DMS79 (cell line): Measurements from ENCODE around the gene GSK3A.
A peak's percentile ranks its signal among the peaks of the same experiment; 100 is the strongest.

Experiments
- DNase-seq: peaks from one replicate; lab custom pipeline; 2025; lab: John Stamatoyannopoulos, UW

The GSK3A gene

GRCh38 chr19:42280815-42281145 lies 38.4 kb upstream of the GSK3A start:
- no peak for DNase-seq

- DNase-seq = peak; percentile 90
These were observed 37.8 kb upstream of the GSK3A start for GRCh38 chr19:42279902-42280814.

- no peak for DNase-seq
These were observed 36.9 kb upstream of the GSK3A start for GRCh38 chr19:42279155-42279901.

GRCh38 chr19:42278452-42279154 lies 36.2 kb upstream of the GSK3A start:
- DNase-seq = no peak

- DNase-seq = no peak
These were observed 35.5 kb upstream of the GSK3A start for GRCh38 chr19:42277821-42278451.

GRCh38 chr19:42276821-42277220 lies 34.4 kb upstream of the GSK3A start:
- no peak for DNase-seq

- no peak for DNase-seq
These were observed 33.9 kb upstream of the GSK3A start for GRCh38 chr19:42276284-42276683.

GRCh38 chr19:42275517-42275916 lies 33.1 kb upstream of the GSK3A start:
- DNase-seq = no peak

GRCh38 chr19:42275103-42275502 lies 32.7 kb upstream of the GSK3A start:
- no peak for DNase-seq

GRCh38 chr19:42274065-42274682 lies 31.8 kb upstream of the GSK3A start:
- no peak for DNase-seq

GRCh38 chr19:42273407-42274064 lies 31.1 kb upstream of the GSK3A start:
- no peak for DNase-seq

- no peak for DNase-seq
These were observed 30.6 kb upstream of the GSK3A start for GRCh38 chr19:42272989-42273406.

- no peak for DNase-seq
These were observed 30.1 kb upstream of the GSK3A start for GRCh38 chr19:42272535-42272897.

GRCh38 chr19:42271861-42272534 lies 29.6 kb upstream of the GSK3A start:
- DNase-seq = no peak

- DNase-seq = no peak
These were observed 28.6 kb upstream of the GSK3A start for GRCh38 chr19:42271045-42271419.

- DNase-seq = no peak
These were observed 28.1 kb upstream of the GSK3A start for GRCh38 chr19:42270346-42271044.

GRCh38 chr19:42269478-42270345 lies 27.3 kb upstream of the GSK3A start:
- no peak for DNase-seq

GRCh38 chr19:42268704-42269477 lies 26.5 kb upstream of the GSK3A start, which contains the start of gene CIC:
Gene CIC (plus strand): TSS chr19:42269252. CDS start chr19:42271784, 2,532 bp downstream.
- peak; percentile 100 for DNase-seq
